Stimulated activated CD4-positive, alpha-beta T cell treated with anti-CD3 and anti-CD28 coated beads, TNF-alpha, amount 100 ng/mL, for 48 hours (primary cell): ENCODE results near the gene CTTN.

ENCODE experiments used
- DNase-seq, 3 donors: peaks; one replicate each; pipeline ENCODE4 v3.0.0-alpha.2; 2020; ENCODE audit warnings: low read depth in 3 of 3

Gene CTTN

DNA sequence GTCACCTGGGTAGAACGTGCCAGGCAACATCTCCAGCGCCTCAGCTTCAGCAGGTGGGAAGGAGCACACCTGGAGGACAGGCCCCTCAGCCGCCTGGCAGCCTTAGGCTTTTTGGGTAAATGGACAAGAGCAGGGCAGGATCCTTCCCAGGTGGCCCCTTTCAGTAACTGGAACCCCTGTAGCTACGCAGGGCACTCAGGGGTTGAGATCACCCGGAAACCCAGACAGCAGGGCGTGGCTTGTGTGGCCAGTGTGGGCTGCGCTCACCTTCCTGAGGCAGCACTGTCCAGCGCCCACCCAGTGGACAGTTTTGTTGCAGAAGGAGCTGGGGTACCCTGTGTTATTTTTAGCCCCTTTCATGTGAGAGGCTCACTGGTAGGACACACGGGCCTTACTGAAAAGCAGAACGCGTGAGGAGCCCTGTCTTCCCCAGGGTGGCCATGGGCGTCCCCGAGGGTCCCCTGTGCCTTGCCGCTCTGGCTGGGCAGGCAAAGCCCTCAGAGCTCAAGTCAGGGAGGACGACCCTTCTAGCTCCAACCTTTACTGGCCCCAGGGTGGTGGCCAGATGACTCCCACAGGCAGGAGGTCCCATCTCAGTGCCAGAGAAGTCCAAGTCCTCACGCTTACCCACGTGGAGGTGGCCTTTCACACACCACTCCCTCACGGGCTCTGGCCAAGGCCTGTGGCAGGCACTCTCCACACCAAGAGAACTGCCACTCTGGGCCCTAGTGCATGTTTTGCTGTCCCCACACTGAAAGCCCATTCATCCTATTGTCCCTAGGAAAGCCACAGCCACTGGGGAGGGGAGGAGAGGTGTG is 75.8 kb downstream of the CTTN start:
- no peak for DNase-seq

DNA sequence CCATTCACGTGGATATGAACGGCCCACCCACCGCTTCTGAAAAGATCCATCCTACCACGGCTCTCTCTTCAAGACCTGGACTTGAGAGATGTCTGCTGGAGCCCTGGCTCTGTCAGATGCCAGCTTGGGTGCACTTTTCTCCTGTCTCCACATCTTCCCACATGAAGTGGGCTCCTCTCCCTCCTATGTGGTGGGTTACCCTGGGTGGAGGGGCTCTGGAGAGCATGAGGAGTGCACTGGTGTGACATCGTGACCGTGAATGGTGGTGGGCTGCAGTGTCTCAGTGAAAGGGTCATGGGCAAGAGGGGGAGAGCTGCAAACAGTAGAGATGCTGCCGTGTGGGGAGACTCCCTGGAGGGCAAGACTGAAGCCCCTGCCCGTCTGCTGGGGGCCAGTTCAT is 76.4 kb downstream of the CTTN start:
- no peak for DNase-seq

DNA sequence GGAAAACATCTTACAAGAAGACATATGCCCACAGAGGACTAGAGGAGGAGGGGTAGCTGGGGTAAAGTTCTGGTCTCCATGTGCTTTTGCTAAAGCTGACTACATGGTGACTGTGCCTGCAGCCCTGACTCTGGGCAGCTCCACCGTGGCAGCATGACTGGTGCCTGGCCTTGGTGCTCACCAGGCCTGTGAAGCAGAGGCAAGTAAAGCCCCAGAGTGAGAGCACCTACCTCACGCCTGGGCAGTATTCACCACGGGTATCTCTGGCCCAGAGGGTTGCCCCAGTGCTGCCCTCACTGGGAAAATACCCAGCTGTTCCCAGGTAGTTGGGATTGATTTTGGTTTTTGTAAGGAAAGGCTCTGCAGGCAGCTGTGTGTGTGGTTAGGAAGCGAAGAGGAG is 78.3 kb downstream of the CTTN start:
- no peak for DNase-seq

DNA sequence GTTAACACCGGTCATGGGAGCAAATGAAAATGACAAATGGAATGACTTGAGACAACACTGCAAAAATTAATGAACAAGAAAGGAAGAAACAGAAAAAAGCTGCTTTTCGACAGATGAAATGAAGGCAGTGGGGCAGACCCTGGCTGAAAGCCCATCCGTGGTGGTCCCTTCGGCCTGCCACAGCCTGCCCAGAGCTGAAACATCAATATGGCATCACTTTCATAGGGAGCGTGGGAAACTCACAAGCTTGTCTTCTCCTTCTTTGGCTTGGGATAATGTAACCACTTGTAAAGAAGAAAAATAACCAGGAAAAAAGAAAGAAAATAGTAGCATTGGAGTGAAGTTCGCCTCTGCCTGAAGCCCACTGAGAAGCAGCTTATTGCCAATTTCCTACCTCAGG is 78.8 kb downstream of the CTTN start:
- DNase-seq: no peak

DNA sequence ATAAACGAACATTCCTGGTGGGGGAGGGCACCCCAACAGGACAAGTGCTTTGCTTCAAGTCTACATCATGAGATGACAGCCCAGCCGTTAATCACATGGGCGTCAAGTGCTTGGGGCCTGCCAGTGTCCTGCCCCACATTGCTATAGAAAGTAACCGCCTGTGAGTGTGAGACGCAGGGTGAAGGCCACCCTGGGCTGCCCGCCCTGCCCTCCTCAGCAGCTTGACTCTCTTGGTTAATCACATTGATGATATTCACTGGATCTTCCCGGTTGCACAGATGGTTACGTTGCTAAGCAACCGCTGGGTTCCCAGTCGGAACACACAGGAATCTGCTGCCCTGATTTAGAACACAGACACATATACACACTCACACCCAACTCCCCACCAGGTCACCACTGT is 79.3 kb downstream of the CTTN start:
- DNase-seq: no peak

DNA sequence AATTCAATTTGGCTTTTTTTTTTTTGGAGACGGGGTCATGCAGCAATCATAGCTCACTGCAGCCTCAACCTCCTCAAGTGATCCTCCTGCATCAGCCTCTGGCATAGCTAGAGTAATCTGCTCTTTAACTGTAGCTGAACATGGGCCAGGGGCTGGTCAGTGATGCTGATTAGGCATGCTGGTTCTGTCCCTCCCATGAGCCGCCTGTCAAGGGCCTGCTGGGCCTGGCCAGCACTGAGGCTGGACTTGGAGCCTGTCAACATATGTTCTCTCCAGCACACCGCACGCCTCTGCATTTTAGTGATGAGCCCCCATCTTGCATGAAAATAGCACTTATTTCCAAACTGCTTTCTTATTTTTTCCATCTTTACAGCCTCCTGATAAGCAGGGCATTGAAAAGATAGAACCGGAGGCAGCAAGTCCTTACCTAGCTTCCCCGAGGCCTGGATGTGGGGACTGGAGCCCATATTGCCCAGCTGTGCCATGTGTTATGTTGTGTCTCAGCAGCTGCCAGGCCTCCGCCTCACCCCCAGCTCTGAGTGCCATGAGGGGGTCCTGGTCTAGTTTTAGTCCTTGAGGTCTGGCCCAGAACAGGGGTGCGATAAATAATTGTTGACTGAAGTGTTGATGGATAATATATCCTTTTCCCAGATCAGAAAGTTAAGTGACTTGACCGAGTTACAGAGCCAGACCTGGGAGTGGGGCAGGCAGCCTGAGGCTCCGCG is 80.0 kb downstream of the CTTN start:
- DNase-seq: no peak

DNA sequence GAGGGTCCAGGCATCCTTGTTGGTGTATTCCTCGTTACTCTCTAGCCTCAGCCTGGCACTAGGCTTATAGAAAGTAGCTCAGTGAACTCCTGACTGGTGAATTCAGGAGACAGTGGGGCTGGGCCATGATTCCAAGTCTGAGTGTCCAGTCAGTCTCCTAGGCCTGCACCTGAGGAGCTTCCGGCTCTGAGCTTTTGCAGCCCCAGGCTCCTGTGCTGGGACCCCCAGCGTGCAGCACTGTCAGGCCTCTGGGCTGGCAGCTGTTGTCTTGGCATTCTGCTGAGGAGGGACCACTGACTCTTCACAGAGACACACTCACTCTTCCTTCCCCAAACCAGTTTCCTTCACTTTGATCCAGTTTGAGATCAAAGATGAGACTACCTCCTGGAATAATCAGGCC is 82.4 kb downstream of the CTTN start:
- no peak for DNase-seq

DNA sequence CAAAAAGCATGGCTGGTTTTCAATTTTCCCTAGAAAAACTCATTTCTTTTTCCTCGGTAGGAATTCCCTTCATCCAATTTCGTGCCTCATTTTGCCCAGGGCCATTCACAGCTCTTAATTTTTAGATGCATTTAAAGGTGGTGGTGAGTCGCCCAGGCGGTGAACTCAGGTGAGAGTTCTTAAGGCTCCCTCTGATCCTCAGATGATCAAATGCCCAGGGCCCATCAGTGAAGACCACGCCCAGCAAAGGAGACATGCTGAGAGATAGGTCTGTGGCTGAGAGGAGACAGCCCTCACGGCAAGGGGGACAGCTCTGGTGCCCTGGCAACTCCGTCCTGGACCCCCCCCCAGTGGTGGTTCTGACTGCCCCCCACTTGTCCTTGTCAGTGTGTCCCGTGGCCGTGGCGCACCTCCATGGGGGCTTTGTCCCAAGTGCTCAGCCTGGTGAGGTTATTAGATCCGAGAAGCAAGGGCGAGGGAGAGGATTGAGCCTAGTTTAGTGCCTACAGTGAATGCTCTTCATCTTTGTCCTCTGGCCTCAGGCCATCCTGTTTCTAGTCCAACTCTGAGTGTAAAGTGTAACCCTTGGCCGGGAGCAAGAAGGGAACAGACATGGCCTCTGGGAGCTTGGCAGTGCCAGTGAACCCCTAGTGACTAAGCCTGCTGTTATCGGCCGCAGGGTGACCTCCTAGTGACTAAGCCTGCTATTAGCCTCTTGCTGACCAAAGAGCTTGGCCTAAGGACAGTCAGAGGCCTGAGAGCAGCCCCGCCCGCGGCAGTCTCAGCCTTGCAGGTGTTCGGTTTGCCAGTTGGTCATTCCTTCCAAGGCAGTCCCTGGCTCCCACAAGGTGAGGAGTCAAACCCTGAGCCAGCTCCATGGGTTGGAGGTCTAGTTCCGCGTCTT is 83.5 kb downstream of the CTTN start:
- no peak for DNase-seq

DNA sequence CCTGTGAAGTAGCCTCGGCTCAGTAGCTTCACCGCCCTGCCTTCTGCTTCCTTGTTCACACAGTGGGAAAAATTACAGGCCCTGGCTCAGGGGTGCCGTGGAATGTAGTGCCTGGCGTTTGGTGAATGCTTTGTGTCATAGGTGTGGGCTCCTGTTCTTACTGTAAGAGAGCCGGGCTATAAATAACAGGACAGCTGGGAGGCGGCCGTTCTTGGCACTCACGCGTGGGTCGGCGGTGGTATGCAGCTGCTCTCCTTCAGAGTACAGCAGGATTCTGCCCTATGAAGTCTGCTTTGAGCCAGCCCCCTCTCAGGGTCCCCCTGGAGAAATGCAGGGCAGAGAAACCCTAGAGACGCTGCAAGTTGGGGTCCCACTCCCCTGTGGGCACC is 84.2 kb downstream of the CTTN start:
- no peak for DNase-seq

DNA sequence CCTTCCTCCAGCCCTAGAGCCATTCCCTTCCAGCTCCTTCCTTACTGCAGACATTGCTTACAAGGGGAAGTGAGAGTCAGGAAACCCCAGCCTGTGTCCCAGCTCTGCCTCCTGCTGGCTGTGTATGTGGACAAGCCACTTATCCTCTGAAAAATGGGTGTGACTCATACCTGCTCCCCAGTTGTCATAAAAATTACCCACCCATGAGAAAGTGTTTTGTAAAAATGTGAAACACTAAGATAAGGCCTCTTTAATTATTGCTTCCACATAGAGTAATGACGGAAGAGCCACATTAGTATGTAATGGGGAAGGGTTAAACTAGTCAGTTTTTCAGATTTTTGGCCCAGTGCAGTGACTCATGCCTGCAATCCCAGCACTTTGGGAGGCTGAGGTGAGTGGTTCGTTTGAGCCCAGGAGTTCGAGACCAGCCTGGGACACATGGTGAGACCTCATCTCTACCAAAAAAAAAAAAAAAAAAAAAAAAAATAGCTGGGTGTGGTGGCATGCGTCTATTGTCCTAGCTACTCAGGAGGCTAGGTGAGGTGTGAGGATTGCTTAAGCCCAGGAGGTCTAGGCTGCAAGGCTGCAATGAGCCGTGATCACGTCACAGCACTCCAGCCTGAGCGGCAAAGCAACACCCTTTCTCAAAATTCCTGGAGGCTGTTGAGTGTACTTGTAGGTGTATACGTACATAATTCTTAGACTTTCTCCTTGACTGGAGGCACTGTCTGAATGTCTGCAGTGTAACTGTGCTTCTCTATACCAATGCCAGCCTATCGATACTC is 84.9 kb downstream of the CTTN start:
- no peak for DNase-seq

DNA sequence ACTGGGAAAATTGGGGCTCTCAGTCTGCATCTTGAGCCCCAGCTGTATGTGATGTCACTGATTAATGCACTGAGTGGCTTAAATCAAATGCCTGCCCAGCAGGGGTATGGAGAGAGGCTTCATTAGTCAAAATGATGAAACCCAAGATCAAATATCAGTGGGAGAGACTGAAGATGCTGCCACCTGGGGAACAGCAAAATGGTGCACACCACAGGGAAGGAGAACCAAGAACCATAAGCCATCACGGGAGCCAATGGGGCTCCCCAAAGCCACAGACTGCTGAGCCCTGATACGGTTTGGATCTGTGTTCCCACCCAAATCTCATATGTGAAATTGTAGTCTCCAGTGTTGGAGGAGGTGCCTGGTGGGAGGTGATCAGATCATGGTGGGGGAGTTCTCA is 85.6 kb downstream of the CTTN start:
- no peak for DNase-seq

DNA sequence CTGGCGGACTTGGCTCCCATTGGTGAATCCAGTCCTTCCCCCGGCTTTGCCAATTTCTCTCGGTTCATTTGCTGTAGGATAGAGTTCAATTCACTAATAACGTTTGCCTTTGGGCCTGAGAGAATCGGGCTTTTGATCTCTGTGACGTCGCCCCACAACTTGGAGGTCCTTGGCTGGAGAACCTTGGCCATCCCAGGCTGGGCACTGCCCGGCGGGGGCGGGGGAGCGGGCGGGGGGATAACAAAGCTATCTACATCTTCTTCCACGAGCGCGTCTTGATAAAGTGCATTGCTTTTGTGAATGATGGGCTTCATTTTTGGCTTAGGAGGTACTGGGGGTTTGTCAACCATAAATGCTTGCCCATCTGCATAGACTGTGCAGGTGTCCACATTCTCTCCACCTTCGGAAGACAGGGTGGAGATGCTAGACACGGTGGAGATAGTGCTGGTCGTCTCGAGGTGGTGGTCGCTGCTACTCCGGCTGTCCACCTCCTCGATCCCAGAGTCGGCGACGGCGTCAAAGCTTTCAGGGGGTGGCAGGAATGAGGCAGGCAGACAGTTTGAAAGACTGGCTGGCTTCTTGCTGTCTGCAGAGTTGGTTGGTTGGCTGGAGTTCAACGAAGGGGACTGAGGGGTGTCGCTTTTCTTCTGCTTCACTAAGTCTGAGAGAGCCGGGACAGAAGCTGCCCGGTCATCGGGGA is 87.1 kb downstream of the CTTN start:
- DNase-seq: no peak

DNA sequence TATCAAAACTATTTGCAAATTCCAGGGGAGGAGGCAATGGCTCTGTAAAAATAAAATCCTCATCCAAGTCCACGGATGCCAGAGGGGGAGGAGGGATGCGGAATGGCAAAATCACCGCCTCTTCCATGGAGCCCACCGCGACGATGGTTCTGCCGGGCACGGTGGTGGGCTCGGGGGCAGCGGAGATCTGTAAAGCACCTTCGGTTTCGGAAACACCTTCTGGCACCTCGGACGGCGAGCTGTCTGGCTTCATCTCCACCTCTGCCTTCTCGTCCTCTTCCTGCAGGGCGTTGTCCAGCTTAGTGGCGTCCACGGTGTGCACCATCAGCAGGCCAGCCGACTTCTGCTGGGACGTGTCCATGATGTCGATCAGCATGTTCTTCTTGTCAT is 87.7 kb downstream of the CTTN start:
- DNase-seq: no peak
